A549 (cell line): ENCODE measurements around the gene LRFN3. TPM values are rescaled to one million over a fixed set of nuclear protein-coding genes. Genes with fewer than 3 reads are reported as not detected.
A peak's percentile ranks its signal among the peaks of the same experiment; 100 is the strongest.

ENCODE experiments used
- ATAC-seq, 2 experiments: fragments of 200-7000 bp in 1 of 2; fragments of >200 bp in 1 of 2; cut with Nextera tagmentation in 1 of 2; cut with Tn5 transposase in 1 of 2; 3 replicates each; pipeline versions ENCODE4 v1.8.0 to v1.9.1; 2018 to 2020; ENCODE audit warnings: mild to moderate bottlenecking in 1 of 2, moderate library complexity in 1 of 2
- CTCF ChIA-PET: fragments of 300-600 bp; sonication (Branson Sonifier 250); formaldehyde crosslinking; extraction: SDS; loops from one replicate; lab custom pipeline; 2021; ENCODE audit warnings: antibody characterized with exemption, inconsistent platforms; lab: Yijun Ruan, JAX
- POLR2A ChIA-PET: fragments of 350-600 bp; formaldehyde crosslinking; extraction: SDS; loops from one replicate; lab custom pipeline; 2021; ENCODE audit warnings: antibody characterized with exemption, inconsistent platforms; lab: Yijun Ruan, JAX
- DNase-seq, 2 experiments: peaks; one replicate each; pipeline versions ENCODE4 v3.0.0 to v3.0.0-alpha.2; 2011 to 2016; ENCODE audit warnings: low read depth in 1 of 2, low spot score in 1 of 2
- FAIRE-seq: peaks from 2 replicates; lab custom pipeline; 2011; peaks lifted over from hg19 to GRCh38; lab: Jason Lieb, UNC
- H3K27ac ChIP-seq, 2 experiments: fragments of >200 bp; sonication (Bioruptor Twin); formaldehyde crosslinking; 3 replicates each; pipeline ENCODE4 v1.5.1; 2016 to 2017
- H3K4me1 ChIP-seq: fragments of >200 bp; sonication (Bioruptor Twin); formaldehyde crosslinking; 3 replicates; pipeline ENCODE4 v1.6.1; 2016
- H3K4me2 ChIP-seq: fragments of >200 bp; sonication (Bioruptor Twin); formaldehyde crosslinking; 3 replicates; pipeline ENCODE4 v1.6.1; 2016
- H3K4me3 ChIP-seq: fragments of >200 bp; sonication (Bioruptor Twin); formaldehyde crosslinking; 3 replicates; pipeline ENCODE4 v1.5.1; 2016
- H3K9me3 ChIP-seq: fragments of >200 bp; sonication (Bioruptor Twin); formaldehyde crosslinking; 3 replicates; pipeline ENCODE4 v1.6.1; 2016
- CBX2 ChIP-seq: fragments of 200-600 bp; sonication (generic); IDR thresholded peaks from 2 replicates; pipeline ENCODE4 v1.6.1; 2016; ENCODE audit warnings: low read depth, mild to moderate bottlenecking, borderline replicate concordance
- CBX8 ChIP-seq: fragments of 200-600 bp; sonication (generic); IDR thresholded peaks from 2 replicates; pipeline ENCODE4 v1.6.1; 2016
- CEBPB ChIP-seq, 2 experiments: fragments of >200 bp in 1 of 2; sonication (Bioruptor Twin) in 1 of 2; formaldehyde crosslinking in 1 of 2; IDR thresholded peaks; 2 replicates each; pipeline ENCODE4 v1.6.1; 2012 to 2016
- CHD2 ChIP-seq: fragments of 150-350 bp; IDR thresholded peaks from 2 replicates; pipeline ENCODE4 v1.6.1; 2014; ENCODE audit warnings: low read length; ENCODE audit not compliant: partially characterized antibody
- CHD4 ChIP-seq: fragments of 200-600 bp; sonication (generic); IDR thresholded peaks from 2 replicates; pipeline ENCODE4 v1.6.1; 2016; ENCODE audit warnings: antibody characterized with exemption, mild to moderate bottlenecking, borderline replicate concordance
- E2F6 ChIP-seq: IDR thresholded peaks from 2 replicates; pipeline ENCODE4 v1.6.1; 2012; ENCODE audit warnings: low read depth, borderline replicate concordance
- EHF ChIP-seq: fragments of 250-450 bp; sonication (Bioruptor Pico); IDR thresholded peaks from 2 replicates; pipeline ENCODE4 v1.5.0; 2020; ENCODE audit warnings: mild to moderate bottlenecking
- ESRRA ChIP-seq: fragments of 150-350 bp; IDR thresholded peaks from 2 replicates; pipeline ENCODE4 v1.6.1; 2014; ENCODE audit warnings: mild to moderate bottlenecking, low read length, borderline replicate concordance
- FOSL2 ChIP-seq, 2 experiments: fragments of 450-650 bp in 1 of 2; fragments of >200 bp in 1 of 2; sonication (Bioruptor Twin) in 1 of 2; formaldehyde crosslinking; IDR thresholded peaks; 2 replicates each; pipeline versions ENCODE4 v1.5.0 to v1.6.1; 2016 to 2020; ENCODE audit warnings: mild to moderate bottlenecking in 1 of 2, moderate library complexity in 1 of 2
- FOXS1 ChIP-seq: fragments of 250-450 bp; sonication (Bioruptor Pico); IDR thresholded peaks from 2 replicates; pipeline ENCODE4 v1.5.0; 2020; ENCODE audit warnings: mild to moderate bottlenecking, moderate library complexity
- HEYL ChIP-seq: fragments of 250-450 bp; sonication (Bioruptor Pico); IDR thresholded peaks from 2 replicates; pipeline ENCODE4 v1.8.0; 2021; ENCODE audit warnings: mild to moderate bottlenecking, moderate library complexity
- HOXB5 ChIP-seq: fragments of 250-450 bp; sonication (Bioruptor Pico); IDR thresholded peaks from 2 replicates; pipeline ENCODE4 v1.5.0; 2020; ENCODE audit warnings: mild to moderate bottlenecking, moderate library complexity
- JUN ChIP-seq, 2 experiments: fragments of >200 bp; sonication (Bioruptor Twin); formaldehyde crosslinking; IDR thresholded peaks; 2 replicates in 1 of 2; 3 replicates in 1 of 2; pipeline ENCODE4 v1.6.1; 2016 to 2017
- MAFK ChIP-seq: fragments of 450-650 bp; IDR thresholded peaks from 2 replicates; pipeline ENCODE4 v1.6.1; 2014; ENCODE audit not compliant: partially characterized antibody
- MYC ChIP-seq: IDR thresholded peaks from 2 replicates; pipeline ENCODE4 v1.6.1; 2012; ENCODE audit warnings: mild to moderate bottlenecking, inconsistent platforms, low read length, improper control_type of control experiment, borderline replicate concordance
- NFE2L2 ChIP-seq: fragments of 150-350 bp; conservative IDR thresholded peaks from 2 replicates; pipeline ENCODE4 v1.6.1; 2014; ENCODE audit warnings: low read length
- NPAS2 ChIP-seq: fragments of 250-450 bp; sonication (Bioruptor Pico); IDR thresholded peaks from 2 replicates; pipeline ENCODE4 v1.8.0; 2022; ENCODE audit warnings: mild to moderate bottlenecking, moderate library complexity, borderline replicate concordance
- RAD21 ChIP-seq, 2 experiments: fragments of >200 bp in 1 of 2; sonication (Bioruptor Twin) in 1 of 2; formaldehyde crosslinking in 1 of 2; IDR thresholded peaks in 1 of 2; conservative IDR thresholded peaks in 1 of 2; 2 replicates in 1 of 2; 3 replicates in 1 of 2; pipeline ENCODE4 v1.6.1; 2012 to 2018; ENCODE audit warnings: inconsistent platforms in 1 of 2
- RFX5 ChIP-seq: fragments of 450-650 bp; IDR thresholded peaks from 2 replicates; pipeline ENCODE4 v1.7.1; 2014; ENCODE audit warnings: antibody characterized with exemption, mild to moderate bottlenecking, moderate library complexity
- ZFP36 ChIP-seq: fragments of 450-650 bp; IDR thresholded peaks from 2 replicates; pipeline ENCODE4 v1.6.1; 2014; ENCODE audit warnings: borderline replicate concordance; ENCODE audit not compliant: partially characterized antibody
- WGBS: methylation state at CpG from one replicate; pipeline ENCODE4 v1.1.6; 2017; ENCODE audit errors: missing lambda C conversion rate; 5-methylcytosine and 5-hydroxymethylcytosine counted together
- polyA plus RNA-seq, 4 experiments: library from polyadenylated mRNA; depleted of rRNA in 3 of 4; stranded (reverse); fragments of >200 nt; fragmentation: RNase III in 1 of 4; extraction: RNeasy Plus Mini Kit Qiagen cat#74134 plus additional on column Dnase treatment in 1 of 4; gene quantifications; 2 replicates in 3 of 4; 3 replicates in 1 of 4; pipeline ENCODE4 v1.2.3, GENCODE V29; 2011 to 2017
- TF ChIP-seq, protein P1 (sequence below): IDR thresholded peaks from 2 replicates; pipeline ENCODE4 v1.6.1; 2012

The LRFN3 gene
- polyA plus RNA-seq, 2 of the 4 experiments (the other 2 are of a cell fraction): 2.4 to 16.6 TPM

DNA sequence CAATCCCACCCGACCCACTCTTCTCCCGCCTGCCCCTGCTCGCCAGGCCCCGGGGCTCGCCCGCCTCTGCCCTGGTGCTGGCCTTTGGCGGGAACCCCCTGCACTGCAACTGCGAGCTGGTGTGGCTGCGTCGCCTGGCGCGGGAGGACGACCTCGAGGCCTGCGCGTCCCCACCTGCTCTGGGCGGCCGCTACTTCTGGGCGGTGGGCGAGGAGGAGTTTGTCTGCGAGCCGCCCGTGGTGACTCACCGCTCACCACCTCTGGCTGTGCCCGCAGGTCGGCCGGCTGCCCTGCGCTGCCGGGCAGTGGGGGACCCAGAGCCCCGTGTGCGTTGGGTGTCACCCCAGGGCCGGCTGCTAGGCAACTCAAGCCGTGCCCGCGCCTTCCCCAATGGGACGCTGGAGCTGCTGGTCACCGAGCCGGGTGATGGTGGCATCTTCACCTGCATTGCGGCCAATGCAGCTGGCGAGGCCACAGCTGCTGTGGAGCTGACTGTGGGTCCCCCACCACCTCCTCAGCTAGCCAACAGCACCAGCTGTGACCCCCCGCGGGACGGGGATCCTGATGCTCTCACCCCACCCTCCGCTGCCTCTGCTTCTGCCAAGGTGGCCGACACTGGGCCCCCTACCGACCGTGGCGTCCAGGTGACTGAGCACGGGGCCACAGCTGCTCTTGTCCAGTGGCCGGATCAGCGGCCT, 4.1 kb downstream of the LRFN3 start:
- DNase-seq: no peak
- WGBS: 93% methylated on average over 49 of the region's 51 CpGs
- peaks cover 22% of the 10 kb centered on the region for H3K4me1 ChIP-seq
- TF ChIP-seq HEYL (no peak), FOSL2 (IDR thresholded peaks at IDR 0.05) (no peak), FOSL2 (CRISPR knock-in tag; IDR thresholded peaks at IDR 0.05) (peak; percentile 17; the same call in 1 of the 2 replicates)
- H3K27ac ChIP-seq: no peak overlapping the region
- no peak for FAIRE-seq
- ChIA-PET POLR2A (interaction anchor here (0.5 kb wide), 1 partner anchor 15 kb away, joined by 3 read pairs; no protein-coding TSS in a partner anchor), CTCF (interaction anchor here (0.7 to 3.2 kb wide), 5 partner anchors 9 to 74 kb away, joined by 3 to 19 read pairs (median 5); partner anchors contain the start of gene ALKBH6)
- H3K4me3 ChIP-seq: no peak overlapping the region
- ATAC-seq: no peak
- H3K4me2 ChIP-seq: no peak overlapping the region
- no peaks in the 10 kb centered on the region for H3K9me3 ChIP-seq

GRCh38 chr19:35940839-35941238, 4.7 kb downstream of the LRFN3 start:
- no peak for DNase-seq
- 75% methylated on average over 4 of the region's 4 CpGs for WGBS
- FAIRE-seq: peak; percentile 97
- Histone ChIP-seq H3K4me2 (no peak overlapping the region), H3K4me1 (peaks cover 17% of the 10 kb centered on the region), H3K4me3 (no peak overlapping the region), H3K27ac (no peak overlapping the region), H3K9me3 (no peaks in the 10 kb centered on the region)
- ChIA-PET CTCF (interaction anchor here (0.6 to 3.2 kb wide), 8 partner anchors 8 to 130 kb away, joined by 3 to 19 read pairs (median 4); partner anchors contain the start of gene ALKBH6), POLR2A (interaction anchor here (0.5 kb wide), 1 partner anchor 16 kb away, joined by 3 read pairs; no protein-coding TSS in a partner anchor)
- no peak for TF ChIP-seq RFX5
- no peak for TF ChIP-seq CEBPB (IDR thresholded peaks at IDR 0.05)
- no peak for TF ChIP-seq CBX8
- TF ChIP-seq HEYL: no peak
- TF ChIP-seq CHD2: no peak
- TF ChIP-seq EHF (CRISPR knock-in tag): no peak
- TF ChIP-seq CHD4: no peak
- no peak for TF ChIP-seq RAD21 (conservative IDR thresholded peaks at IDR 0.05 in 1 of 2, IDR thresholded peaks at IDR 0.05 in 1 of 2)
- no peak for TF ChIP-seq ESRRA
- no peak for TF ChIP-seq FOXS1 (CRISPR knock-in tag)
- TF ChIP-seq, protein P1, sequence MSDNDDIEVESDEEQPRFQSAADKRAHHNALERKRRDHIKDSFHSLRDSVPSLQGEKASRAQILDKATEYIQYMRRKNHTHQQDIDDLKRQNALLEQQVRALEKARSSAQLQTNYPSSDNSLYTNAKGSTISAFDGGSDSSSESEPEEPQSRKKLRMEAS: no peak
- TF ChIP-seq JUN (IDR thresholded peaks at IDR 0.05): no peak
- TF ChIP-seq NPAS2 (CRISPR knock-in tag): no peak
- TF ChIP-seq HOXB5 (CRISPR knock-in tag): no peak
- TF ChIP-seq MYC: no peak
- no peak for ATAC-seq

- H3K4me2 ChIP-seq: no peak overlapping the region
- TF ChIP-seq CBX8 (no peak), ZFP36 (no peak), MAFK (no peak), E2F6 (no peak), HOXB5 (CRISPR knock-in tag) (no peak), CBX2 (no peak), RFX5 (no peak), FOSL2 (IDR thresholded peaks at IDR 0.05) (no peak), FOSL2 (CRISPR knock-in tag; IDR thresholded peaks at IDR 0.05) (no peak), ESRRA (no peak), NFE2L2 (no peak)
- TF ChIP-seq, all 56 proteins: peak for 0
- FAIRE-seq (no peak), DNase-seq (no peak), ATAC-seq (no peak)
- CTCF ChIA-PET: interaction anchor here (0.5 to 3.2 kb wide), 3 partner anchors 61 to 268 kb away, joined by 3 to 19 read pairs (median 5); no protein-coding TSS in a partner anchor
- Histone ChIP-seq H3K27ac (no peak overlapping the region), H3K4me3 (no peak overlapping the region), H3K9me3 (no peaks in the 10 kb centered on the region), H3K4me1 (peaks cover 11% of the 10 kb centered on the region)
- 88% methylated on average over 3 of the region's 3 CpGs for WGBS
- POLR2A ChIA-PET: interaction anchor here (0.7 kb wide), 1 partner anchor 36 kb away, joined by 5 read pairs; no protein-coding TSS in a partner anchor
Measured at GRCh38 chr19:35942235-35942634, 6.1 kb downstream of the LRFN3 start.
